Activated CD8-positive, alpha-beta memory T cell treated with anti-CD3 and anti-CD28 coated beads, Interleukin-2, amount 10 ng/mL, durations not matched to agents 7 days and 5 days (primary cell): ENCODE measurements around the gene MSLN. TPM values are rescaled to one million over a fixed set of nuclear protein-coding genes. Genes with fewer than 3 reads are reported as not detected.

Source experiments
- ATAC-seq: fragments of 150-1000 bp; cut with Tn5 transposase; one replicate; pipeline ENCODE4 v1.10.0; 2021; ENCODE audit warnings: moderate library complexity
- CTCF ChIA-PET: fragments of 350-600 bp; sonication (Branson Sonifier 250); formaldehyde crosslinking; loops from one replicate; lab custom pipeline; 2021; ENCODE audit warnings: antibody characterized with exemption; lab: Charles Lee
- DNase-seq: peaks from one replicate; pipeline ENCODE4 v3.0.0-alpha.2; 2020
- H3K27ac Mint-ChIP-seq: one replicate; pipeline ENCODE4 v1.8.0; 2021; ENCODE audit warnings: mild to moderate bottlenecking, mixed read lengths
- H3K27me3 Mint-ChIP-seq: one replicate; pipeline ENCODE4 v1.8.0; 2021; ENCODE audit warnings: mixed read lengths
- H3K36me3 Mint-ChIP-seq: one replicate; pipeline ENCODE4 v1.8.0; 2021; ENCODE audit warnings: mild to moderate bottlenecking, mixed read lengths
- H3K4me1 Mint-ChIP-seq: one replicate; pipeline ENCODE4 v1.8.0; 2021; ENCODE audit warnings: mixed read lengths
- H3K4me3 Mint-ChIP-seq: one replicate; pipeline ENCODE4 v1.8.0; 2021; ENCODE audit warnings: mild to moderate bottlenecking, moderate library complexity, mixed read lengths
- H3K9me3 Mint-ChIP-seq: one replicate; pipeline ENCODE4 v1.8.0; 2022; ENCODE audit warnings: low read depth, mixed read lengths
- total RNA-seq, 2 experiments: library from RNA; stranded (reverse); gene quantifications; one replicate each; pipeline ENCODE4 v1.2.3, GENCODE V29; 2021

MSLN gene
- total RNA-seq, 2 experiments from 2014 or later: not detected

- Mint-ChIP-seq H3K4me3 (no peak within 1 kb of the TSS), H3K9me3 (no peaks in the 10 kb centered on the region), H3K27me3 (peaks cover 10% of the 10 kb centered on the region), H3K4me1 (no peaks in the 10 kb centered on the region), H3K27ac (no peak within 1 kb of the TSS), H3K36me3 (peaks cover 6% of the 10 kb centered on the region)
- no peak for ATAC-seq
- no peak for DNase-seq
- CTCF ChIA-PET: no interaction called here
Observed at GRCh38 chr16:799948-800833, 39.7 kb downstream of the MSLN start, which contains the start of gene GNG13. GNG13 (minus strand) TSS chr16:800734; CDS start chr16:799077, 1,657 bp downstream.

GRCh38 chr16:800834-801511 lies 40.4 kb downstream of the MSLN start:
- Mint-ChIP-seq H3K4me3 (no peak overlapping the region), H3K4me1 (peaks cover 1% of the 10 kb centered on the region), H3K27ac (no peak overlapping the region), H3K36me3 (peaks cover 6% of the 10 kb centered on the region), H3K27me3 (peaks cover 10% of the 10 kb centered on the region), H3K9me3 (no peaks in the 10 kb centered on the region)
- CTCF ChIA-PET: interaction anchor here (1.6 kb wide), 1 partner anchor 12 kb away, joined by 3 read pairs; the partner anchor contains the start of genes CHTF18 and RPUSD1
- DNase-seq (no peak), ATAC-seq (no peak)

DNA sequence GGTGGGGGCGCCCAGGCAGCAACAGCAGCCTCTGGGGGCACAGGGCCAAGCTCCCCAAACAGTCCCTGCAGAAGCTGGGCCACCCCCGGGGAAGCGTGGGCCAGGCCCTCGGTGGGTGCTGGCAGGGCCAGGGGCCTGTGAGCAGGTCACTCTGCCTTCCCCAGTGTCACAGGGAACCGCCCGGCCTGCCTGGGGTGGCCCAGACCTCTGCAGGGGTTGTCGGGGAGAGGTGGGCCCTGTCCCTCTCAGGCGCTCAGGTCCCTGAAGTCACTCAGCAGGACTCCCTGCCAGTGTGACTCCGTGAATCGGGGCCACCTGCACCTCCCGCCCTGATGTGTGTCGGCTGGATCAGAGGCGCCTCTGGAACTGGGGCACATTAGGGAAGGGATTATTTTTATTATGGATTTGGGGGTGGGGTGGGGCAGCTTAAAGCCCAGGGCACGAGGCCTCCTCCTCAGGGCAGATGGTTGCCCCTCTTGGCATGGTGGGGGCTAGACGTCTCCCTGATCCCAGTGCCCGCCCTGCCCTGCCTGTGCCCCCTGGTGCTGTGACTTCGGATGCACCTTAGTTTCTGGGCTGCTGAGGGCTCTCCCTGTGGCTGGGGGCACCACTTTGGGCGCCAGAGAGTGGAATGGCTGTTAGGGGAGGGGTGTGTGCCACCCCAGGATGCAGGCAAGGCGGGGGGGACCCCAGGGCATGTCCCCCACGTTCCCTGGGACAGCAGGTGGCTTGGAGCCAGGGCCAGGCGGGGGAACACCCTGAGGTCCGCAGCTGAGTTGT lies 41.2 kb downstream of the MSLN start:
- Mint-ChIP-seq H3K36me3 (peaks cover 4% of the 10 kb centered on the region), H3K9me3 (no peaks in the 10 kb centered on the region), H3K27me3 (peaks cover 10% of the 10 kb centered on the region), H3K4me1 (peaks cover 3% of the 10 kb centered on the region), H3K27ac (peak overlapping the region; percentile 56), H3K4me3 (no peak overlapping the region)
- CTCF ChIA-PET: interaction anchor here (1.6 kb wide), 1 partner anchor 13 kb away, joined by 3 read pairs; the partner anchor contains the start of genes CHTF18 and RPUSD1
- DNase-seq (no peak), ATAC-seq (no peak)

DNA sequence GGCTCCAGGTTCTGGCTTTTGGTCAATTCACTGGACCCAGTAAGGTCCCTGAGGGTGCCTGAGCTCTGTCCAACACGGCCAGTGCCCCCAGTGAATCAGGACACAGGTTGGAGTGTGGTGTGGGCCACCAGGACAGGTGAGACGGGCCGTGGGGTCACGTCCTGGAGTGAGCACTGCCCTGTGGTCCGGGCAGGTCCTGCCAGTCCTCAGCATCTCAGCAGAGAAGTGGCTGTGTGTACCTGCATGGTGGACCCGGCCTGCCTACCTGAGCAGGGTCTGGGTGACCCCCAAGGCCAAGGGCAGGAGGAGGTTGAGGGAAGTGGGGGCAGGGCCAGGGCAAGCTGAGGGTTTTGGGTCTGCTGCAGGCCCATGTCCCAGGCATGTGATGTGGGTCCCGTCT lies 41.9 kb downstream of the MSLN start:
- CTCF ChIA-PET: interaction anchor here (1.6 kb wide), 1 partner anchor 14 kb away, joined by 3 read pairs; the partner anchor contains the start of genes CHTF18 and RPUSD1
- Mint-ChIP-seq H3K27ac (no peak overlapping the region), H3K4me3 (no peak overlapping the region), H3K27me3 (peaks cover 10% of the 10 kb centered on the region), H3K36me3 (peaks cover under 1% of the 10 kb centered on the region), H3K9me3 (no peaks in the 10 kb centered on the region), H3K4me1 (peaks cover 3% of the 10 kb centered on the region)
- DNase-seq: no peak
- ATAC-seq: no peak

DNA sequence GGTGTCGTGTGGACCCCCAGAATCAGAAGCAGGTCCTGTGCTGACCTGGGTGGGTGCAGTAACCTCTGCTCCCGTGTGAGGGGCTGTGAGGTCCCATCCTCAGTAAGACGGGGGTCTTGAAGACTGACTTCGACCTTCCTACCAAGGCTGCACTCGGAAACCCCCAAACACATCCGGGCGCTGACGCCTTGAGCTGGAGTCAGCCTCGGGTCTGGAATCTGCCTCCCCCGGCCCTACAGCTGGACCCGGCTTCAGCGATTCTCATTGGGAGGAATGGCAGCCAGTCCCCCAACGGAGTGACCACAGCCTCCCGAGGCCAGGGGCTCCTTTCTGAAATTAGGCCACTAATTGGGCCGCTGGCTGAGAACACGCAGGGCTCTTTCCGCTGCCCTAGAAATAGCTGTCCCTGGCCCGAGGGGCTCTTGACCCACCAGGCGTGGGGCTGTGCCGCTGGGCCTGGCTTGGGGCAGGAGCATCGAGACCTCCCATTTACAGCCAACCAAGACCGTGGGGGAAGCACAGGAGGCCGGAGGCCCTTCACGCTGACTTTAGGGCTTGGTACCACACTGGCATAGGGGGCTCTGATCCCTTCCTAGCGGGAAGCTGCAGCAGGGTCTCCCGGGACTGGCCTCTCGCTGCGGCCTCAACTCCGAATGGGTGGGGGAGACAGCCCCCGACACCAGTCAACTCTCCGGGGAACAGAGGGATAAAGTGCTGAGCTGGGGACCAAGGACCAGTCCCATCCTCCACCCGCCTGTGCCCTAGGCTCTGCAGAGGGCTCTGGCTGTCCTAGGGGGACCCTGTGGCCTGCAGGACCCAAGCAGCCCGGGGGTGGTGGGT lies 42.6 kb downstream of the MSLN start:
- DNase-seq (no peak), ATAC-seq (no peak)
- no peaks in the 10 kb centered on the region for H3K36me3 Mint-ChIP-seq
- H3K9me3 Mint-ChIP-seq: no peaks in the 10 kb centered on the region
- CTCF ChIA-PET: interaction anchor here (0.9 kb wide), 1 partner anchor 18 kb away, joined by 3 read pairs; no protein-coding TSS in a partner anchor
- H3K27ac Mint-ChIP-seq: no peak overlapping the region
- peaks cover 7% of the 10 kb centered on the region for H3K4me1 Mint-ChIP-seq
- H3K27me3 Mint-ChIP-seq: peaks cover 10% of the 10 kb centered on the region
- H3K4me3 Mint-ChIP-seq: no peak overlapping the region

DNA sequence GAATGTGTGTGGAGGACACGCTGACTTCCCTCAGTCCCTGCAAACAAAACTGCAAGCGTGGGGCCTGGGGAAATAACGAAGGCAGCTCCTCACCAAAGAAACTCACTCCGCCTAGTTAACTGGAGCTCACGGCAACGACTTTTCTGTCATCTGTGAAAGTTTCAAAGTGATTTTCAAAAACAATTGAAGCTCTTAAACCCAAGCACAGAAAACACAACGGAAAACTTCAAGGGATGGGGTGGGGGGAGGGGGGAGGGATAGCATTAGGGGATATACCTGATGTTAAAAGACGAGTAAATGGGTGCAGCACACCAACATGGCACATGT lies 43.2 kb downstream of the MSLN start:
- H3K36me3 Mint-ChIP-seq: no peaks in the 10 kb centered on the region
- no peak overlapping the region for H3K4me3 Mint-ChIP-seq
- ATAC-seq: no peak
- H3K9me3 Mint-ChIP-seq: no peaks in the 10 kb centered on the region
- CTCF ChIA-PET: interaction anchor here (0.9 kb wide), 1 partner anchor 19 kb away, joined by 3 read pairs; no protein-coding TSS in a partner anchor
- H3K4me1 Mint-ChIP-seq: peaks cover 12% of the 10 kb centered on the region
- H3K27ac Mint-ChIP-seq: no peak overlapping the region
- peaks cover 10% of the 10 kb centered on the region for H3K27me3 Mint-ChIP-seq
- DNase-seq: no peak

GRCh38 chr16:804193-805048 lies 43.9 kb downstream of the MSLN start:
- peaks cover 12% of the 10 kb centered on the region for H3K4me1 Mint-ChIP-seq
- no peak overlapping the region for H3K27ac Mint-ChIP-seq
- no peak for ATAC-seq
- H3K36me3 Mint-ChIP-seq: no peaks in the 10 kb centered on the region
- H3K27me3 Mint-ChIP-seq: peaks cover 10% of the 10 kb centered on the region
- no peaks in the 10 kb centered on the region for H3K9me3 Mint-ChIP-seq
- H3K4me3 Mint-ChIP-seq: no peak overlapping the region
- DNase-seq: no peak
- CTCF ChIA-PET: interaction anchor here (0.9 kb wide), 2 partner anchors 19 kb away, joined by 3 read pairs; no protein-coding TSS in a partner anchor

- CTCF ChIA-PET: interaction anchor here (0.9 to 1.7 kb wide), 2 partner anchors 17 to 20 kb away, joined by 3 to 5 read pairs; partner anchors contain the start of genes CHTF18 and RPUSD1
- DNase-seq: no peak
- Mint-ChIP-seq H3K27ac (no peak overlapping the region), H3K9me3 (no peaks in the 10 kb centered on the region), H3K36me3 (no peaks in the 10 kb centered on the region), H3K27me3 (peaks cover 8% of the 10 kb centered on the region), H3K4me3 (no peak overlapping the region), H3K4me1 (peaks cover 12% of the 10 kb centered on the region)
- ATAC-seq: no peak
Observed at GRCh38 chr16:805474-805873, 44.9 kb downstream of the MSLN start.

DNA sequence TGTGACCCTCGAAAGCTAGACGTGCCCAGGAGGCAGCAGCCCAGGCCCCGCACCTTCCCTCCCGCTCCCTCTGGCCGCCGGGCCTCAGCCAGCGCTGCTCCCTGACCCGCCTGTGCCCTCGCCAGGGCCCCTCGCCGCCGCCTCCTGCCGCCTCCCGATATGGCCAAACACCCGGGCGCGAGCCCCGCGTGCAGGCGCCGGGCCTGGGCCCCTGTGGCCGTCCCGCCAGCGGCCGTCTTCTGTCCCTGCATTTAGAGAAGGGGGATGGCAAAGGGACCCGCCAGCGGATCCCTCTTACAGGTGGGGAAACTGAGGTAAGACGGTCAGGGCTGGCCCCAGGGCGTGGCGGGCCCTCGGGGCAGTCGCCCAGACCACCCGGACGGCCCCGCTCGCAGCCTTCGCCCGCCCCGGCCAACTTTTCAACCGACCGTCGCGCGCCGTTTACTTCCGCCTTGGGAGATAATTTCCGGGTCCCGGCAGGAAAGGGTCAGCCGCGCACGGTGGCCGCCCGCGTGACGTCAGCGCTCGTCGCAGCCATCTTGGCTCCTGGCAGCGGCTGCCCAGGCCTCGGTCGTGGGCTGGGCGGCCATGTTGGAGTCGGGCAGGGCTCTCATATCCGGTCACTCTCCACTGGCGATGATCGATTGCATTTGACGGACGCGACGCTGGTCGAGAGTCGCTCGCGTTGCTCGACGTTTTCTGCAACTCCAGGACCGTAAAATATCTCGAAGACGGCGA lies 47.0 kb downstream of the MSLN start:
- peaks cover 12% of the 10 kb centered on the region for H3K4me1 Mint-ChIP-seq
- H3K36me3 Mint-ChIP-seq: no peaks in the 10 kb centered on the region
- H3K9me3 Mint-ChIP-seq: no peaks in the 10 kb centered on the region
- peak overlapping the region; percentile 92 for H3K27ac Mint-ChIP-seq
- peak; percentile 95 for DNase-seq
- CTCF ChIA-PET: interaction anchor here (0.9 to 1.7 kb wide), 4 partner anchors 19 to 296 kb away, joined by 3 to 5 read pairs (median 4); partner anchors contain the start of genes CHTF18 and RPUSD1
- H3K27me3 Mint-ChIP-seq: peaks cover 4% of the 10 kb centered on the region
- peak overlapping the region; percentile 93 for H3K4me3 Mint-ChIP-seq
- peak; percentile 97 for ATAC-seq

GRCh38 chr16:808085-808386 lies 47.5 kb downstream of the MSLN start:
- Mint-ChIP-seq H3K4me1 (peaks cover 12% of the 10 kb centered on the region), H3K27me3 (peaks cover 8% of the 10 kb centered on the region), H3K9me3 (no peaks in the 10 kb centered on the region), H3K27ac (peak overlapping the region; percentile 92), H3K36me3 (no peaks in the 10 kb centered on the region), H3K4me3 (peak overlapping the region; percentile 93)
- DNase-seq: no peak
- CTCF ChIA-PET: no interaction called here
- ATAC-seq: no peak
